ENCODE results near the gene VCX2.
A peak's percentile ranks its signal among the peaks of the same experiment; 100 is the strongest.
"Not testable (repeated sequence)": the region's sequence is repeated elsewhere in the genome, so short reads cannot be mapped to it uniquely, and the experiment has no call there.

The VCX2 gene

DNA sequence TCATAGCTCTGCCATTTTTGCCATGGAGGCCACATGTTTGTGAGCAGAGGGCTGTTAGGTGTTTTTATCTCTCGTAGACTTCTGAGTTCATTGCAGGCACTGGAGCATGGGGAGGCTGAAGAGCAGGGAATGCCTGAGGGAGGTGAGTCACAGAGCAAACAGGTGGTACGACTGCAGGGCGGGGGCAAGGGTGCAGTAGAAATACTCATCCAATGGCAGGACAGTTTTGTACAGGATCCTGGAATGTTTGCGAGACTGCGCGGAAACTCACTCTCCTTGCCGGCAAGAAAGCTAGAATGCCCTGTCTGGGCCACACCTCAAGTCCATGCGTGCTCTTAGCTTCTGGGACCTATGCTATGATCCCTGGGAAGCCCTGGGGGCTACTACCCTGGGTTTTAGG, 20.0 kb upstream of the VCX2 start:
- H3K4me3 ChIP-seq (ENCODE audit: low read depth, low read length): no peak overlapping the region
- TF ChIP-seq, protein P1, sequence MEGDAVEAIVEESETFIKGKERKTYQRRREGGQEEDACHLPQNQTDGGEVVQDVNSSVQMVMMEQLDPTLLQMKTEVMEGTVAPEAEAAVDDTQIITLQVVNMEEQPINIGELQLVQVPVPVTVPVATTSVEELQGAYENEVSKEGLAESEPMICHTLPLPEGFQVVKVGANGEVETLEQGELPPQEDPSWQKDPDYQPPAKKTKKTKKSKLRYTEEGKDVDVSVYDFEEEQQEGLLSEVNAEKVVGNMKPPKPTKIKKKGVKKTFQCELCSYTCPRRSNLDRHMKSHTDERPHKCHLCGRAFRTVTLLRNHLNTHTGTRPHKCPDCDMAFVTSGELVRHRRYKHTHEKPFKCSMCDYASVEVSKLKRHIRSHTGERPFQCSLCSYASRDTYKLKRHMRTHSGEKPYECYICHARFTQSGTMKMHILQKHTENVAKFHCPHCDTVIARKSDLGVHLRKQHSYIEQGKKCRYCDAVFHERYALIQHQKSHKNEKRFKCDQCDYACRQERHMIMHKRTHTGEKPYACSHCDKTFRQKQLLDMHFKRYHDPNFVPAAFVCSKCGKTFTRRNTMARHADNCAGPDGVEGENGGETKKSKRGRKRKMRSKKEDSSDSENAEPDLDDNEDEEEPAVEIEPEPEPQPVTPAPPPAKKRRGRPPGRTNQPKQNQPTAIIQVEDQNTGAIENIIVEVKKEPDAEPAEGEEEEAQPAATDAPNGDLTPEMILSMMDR (conservative IDR thresholded peaks at IDR 0.05; ENCODE audit: low read depth, low read length): no peak
- no peak for DNase-seq (ENCODE audit: low read depth)

DNA sequence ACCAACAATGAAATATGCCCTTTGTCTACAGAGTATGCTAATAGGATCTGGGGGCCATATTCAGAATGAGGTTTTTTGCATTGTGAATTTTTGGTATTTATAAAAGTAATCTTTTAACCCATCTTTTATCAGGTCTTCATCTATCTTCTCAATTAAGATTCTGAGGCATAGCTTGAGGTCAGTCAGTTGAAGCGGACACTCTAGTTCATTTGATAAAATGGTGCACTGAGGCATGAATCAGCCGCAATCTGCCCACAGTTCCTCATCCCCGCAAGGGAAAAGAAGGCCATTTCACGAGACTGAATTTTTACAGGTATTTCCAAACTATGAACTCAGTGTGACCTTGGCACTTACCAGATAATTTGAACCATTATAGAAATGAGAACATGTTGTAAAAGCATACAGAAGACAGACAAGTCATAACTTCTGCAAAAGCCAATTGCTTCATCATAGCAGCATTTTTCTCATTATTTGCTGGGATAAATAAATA, 19.3 kb upstream of the VCX2 start:
- H3K4me3 ChIP-seq (ENCODE audit: low read depth, low read length): no peak overlapping the region
- no peak for DNase-seq (ENCODE audit: low read depth)
- TF ChIP-seq, protein P1 (conservative IDR thresholded peaks at IDR 0.05; ENCODE audit: low read depth, low read length): no peak

DNA sequence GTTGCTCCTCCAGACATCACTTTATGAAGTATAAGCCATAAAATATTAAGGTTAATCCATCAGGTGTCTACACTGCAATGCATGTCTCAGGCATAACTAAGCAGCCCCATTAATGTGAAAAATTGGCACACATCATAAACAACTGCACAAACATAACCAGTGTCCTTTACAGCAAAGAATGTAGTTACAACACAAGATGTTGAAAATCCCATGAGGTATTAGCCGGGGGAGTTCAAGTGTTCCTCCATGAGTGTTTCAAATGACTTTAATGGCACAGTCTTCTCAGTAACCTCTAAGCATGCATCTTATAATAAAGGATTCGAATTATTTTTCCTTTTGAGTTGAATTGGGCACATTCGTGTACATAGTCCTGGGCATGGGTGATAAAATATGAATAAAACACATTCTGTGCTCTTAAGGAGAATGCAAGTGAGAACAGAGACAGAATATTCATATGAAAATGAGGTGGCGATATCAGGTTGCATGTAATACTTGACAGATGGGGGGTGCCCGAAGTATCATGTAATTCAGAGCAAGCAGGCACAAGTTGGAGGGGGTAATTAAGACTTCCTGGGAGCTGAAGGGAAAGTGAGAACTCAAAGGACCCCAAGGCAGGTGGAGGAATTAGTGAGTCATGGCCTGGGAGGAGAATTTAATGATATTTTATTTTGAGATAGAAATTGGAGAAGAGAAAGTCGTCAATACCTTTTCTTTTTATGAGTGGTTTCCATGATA, 18.2 kb upstream of the VCX2 start:
- no peak overlapping the region for H3K4me3 ChIP-seq (ENCODE audit: low read depth, low read length)
- DNase-seq (ENCODE audit: low read depth): no peak
- TF ChIP-seq, protein P1 (conservative IDR thresholded peaks at IDR 0.05; ENCODE audit: low read depth, low read length): no peak

DNA sequence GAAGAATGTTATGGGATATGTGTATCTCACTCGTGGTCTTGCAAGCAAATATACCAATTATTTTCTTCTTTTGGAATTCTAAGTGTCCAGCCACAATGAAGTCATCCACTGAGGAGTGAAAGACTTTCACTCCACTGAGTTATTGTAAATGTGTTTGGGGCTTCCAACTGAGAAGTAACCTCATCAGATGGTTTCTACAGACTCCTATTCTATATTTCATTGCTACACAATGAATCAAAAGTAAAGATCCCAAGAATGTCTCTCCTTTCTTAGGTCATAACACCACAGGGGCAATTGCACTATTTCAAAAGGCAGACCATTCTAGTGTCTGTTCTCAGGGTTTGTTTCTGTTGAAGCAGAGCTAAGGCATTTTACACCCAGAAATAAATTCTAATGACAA, 12.3 kb upstream of the VCX2 start:
- DNase-seq (ENCODE audit: low read depth): peak; percentile 4
- TF ChIP-seq, protein P1 (conservative IDR thresholded peaks at IDR 0.05; ENCODE audit: low read depth, low read length): no peak
- H3K4me3 ChIP-seq (ENCODE audit: low read depth, low read length): no peak overlapping the region

DNA sequence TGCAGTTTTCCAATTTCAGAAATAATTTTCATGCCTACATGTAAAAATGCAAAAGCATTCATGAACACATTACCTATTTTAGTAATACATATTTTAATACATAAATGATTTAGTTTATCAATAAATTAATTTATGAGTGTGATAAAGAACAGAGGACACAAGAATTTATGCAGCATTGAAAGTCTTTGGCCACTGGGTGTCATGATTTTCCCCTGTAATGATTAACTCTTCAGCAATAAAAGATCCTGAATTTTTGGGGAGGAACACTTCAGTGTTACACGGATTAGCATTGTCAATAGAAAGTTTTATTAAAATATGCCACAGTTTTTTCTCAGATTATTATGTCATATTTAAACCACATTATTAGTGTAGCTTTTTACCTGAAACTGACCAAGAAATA, 8.6 kb upstream of the VCX2 start:
- H3K4me3 ChIP-seq (ENCODE audit: low read depth, low read length): no peak overlapping the region
- TF ChIP-seq, protein P1 (conservative IDR thresholded peaks at IDR 0.05; ENCODE audit: low read depth, low read length): no peak
- DNase-seq (ENCODE audit: low read depth): peak; percentile 3

DNA sequence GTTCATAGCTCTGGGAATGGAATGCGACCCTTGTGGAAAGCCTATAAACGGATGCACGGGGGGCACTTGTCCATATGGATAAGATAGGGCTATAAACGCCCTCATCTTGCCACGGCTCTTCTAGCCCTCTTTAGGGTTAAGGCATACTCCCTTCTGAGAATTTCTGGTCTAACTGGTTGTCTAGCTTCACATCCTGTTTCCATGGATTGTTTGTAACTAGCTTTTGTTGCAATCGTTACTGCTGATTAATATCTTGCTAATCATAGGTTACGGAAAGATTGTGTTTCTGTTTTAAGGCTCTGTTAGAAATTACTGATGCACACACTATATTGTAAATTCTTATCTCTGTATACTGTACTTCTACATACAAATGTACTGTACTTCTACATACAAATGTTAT, 17.1 kb downstream of the VCX2 start:
- DNase-seq (ENCODE audit: low read depth); H3K4me3 ChIP-seq (ENCODE audit: low read depth, low read length): not testable (repeated sequence)

DNA sequence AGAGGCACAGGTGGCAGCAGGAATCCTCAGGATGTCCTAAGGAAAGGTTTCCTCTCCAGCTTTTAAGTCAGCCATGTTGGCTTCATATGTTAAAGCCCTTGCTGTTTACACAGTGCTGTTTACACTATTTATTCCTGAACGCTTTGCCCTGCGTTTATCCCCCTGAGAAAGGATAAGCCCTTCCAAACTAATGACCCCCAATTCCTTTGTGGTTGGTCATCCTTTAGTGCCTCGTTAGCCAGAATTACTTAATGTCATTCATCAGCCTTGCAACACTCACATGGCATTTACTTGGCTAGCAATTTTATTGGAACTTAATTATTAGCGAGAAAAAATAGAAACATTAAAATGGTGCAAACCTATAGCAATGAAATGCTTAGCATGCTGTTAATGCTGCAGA, 23.8 kb downstream of the VCX2 start:
- TF ChIP-seq, protein P1 (conservative IDR thresholded peaks at IDR 0.05; ENCODE audit: low read depth, low read length): no peak
- H3K4me3 ChIP-seq (ENCODE audit: low read depth, low read length): no peak overlapping the region
- DNase-seq (ENCODE audit: low read depth): no peak
